Lung (tissue), 12 donors: ENCODE results near the gene OLFM3. TPM values are rescaled to one million over a fixed set of nuclear protein-coding genes. Genes with fewer than 3 reads are reported as not detected.
A peak's percentile ranks its signal among the peaks of the same experiment; 100 is the strongest.

Source experiments
- ATAC-seq: fragments of 200-7000 bp; cut with Tn5 transposase; one replicate; pipeline ENCODE4 v1.9.1; 2020; ENCODE audit warnings: moderate number of reproducible peaks; ENCODE audit not compliant: insufficient read depth, low FRiP score
- DNase-seq, 3 donors: peaks; one replicate each; pipeline ENCODE4 v3.0.0-alpha.2; 2013 to 2017
- H3K27ac ChIP-seq, 2 donors: one replicate each; pipeline ENCODE4 v1.5.1; 2013; ENCODE audit warnings: mild to moderate bottlenecking in 2 of 2, moderate library complexity in 2 of 2, control low read depth in 1 of 2, inconsistent platforms in 1 of 2, low read depth in 1 of 2, low read length in 1 of 2
- H3K27me3 ChIP-seq, 3 donors: one replicate each; pipeline ENCODE4 v1.5.1; 2013; ENCODE audit warnings: low read length in 2 of 3; ENCODE audit not compliant: control insufficient read depth in 3 of 3, insufficient read depth in 3 of 3
- H3K36me3 ChIP-seq, 4 donors: one replicate each; pipeline ENCODE4 v1.5.1; 2013; ENCODE audit warnings: low read length in 4 of 4, mild to moderate bottlenecking in 1 of 4, moderate library complexity in 1 of 4; ENCODE audit not compliant: control insufficient read depth in 4 of 4, insufficient read depth in 4 of 4
- H3K4me1 ChIP-seq, 5 donors: one replicate each; pipeline ENCODE4 v1.5.1; 2013; ENCODE audit warnings: low read length in 5 of 5, mild to moderate bottlenecking in 2 of 5, moderate library complexity in 1 of 5; ENCODE audit not compliant: control insufficient read depth in 5 of 5, insufficient read depth in 5 of 5
- H3K4me3 ChIP-seq: one replicate; pipeline ENCODE4 v1.5.1; 2013; ENCODE audit warnings: mild to moderate bottlenecking, control low read depth, moderate library complexity
- H3K9ac ChIP-seq, 2 donors: one replicate each; pipeline ENCODE4 v1.5.1; 2013; ENCODE audit warnings: low read length in 2 of 2, control low read depth in 1 of 2; ENCODE audit not compliant: insufficient read depth in 1 of 2
- H3K9me3 ChIP-seq, 4 donors: one replicate each; pipeline ENCODE4 v1.5.1; 2013; ENCODE audit warnings: low read length in 3 of 4, mild to moderate bottlenecking in 1 of 4, moderate library complexity in 1 of 4; ENCODE audit not compliant: control insufficient read depth in 4 of 4, insufficient read depth in 3 of 4
- WGBS, 2 donors: extraction: QIAGEN DNeasy Blood & Tissue Kit; methylation state at CpG; one replicate each; pipeline ENCODE4 v1.1.7; 2013; 5-methylcytosine and 5-hydroxymethylcytosine counted together
- polyA plus RNA-seq, 2 donors: library from polyadenylated mRNA; stranded (reverse); fragments of 200-250 nt; gene quantifications; one replicate each; pipeline ENCODE4 v1.2.1, GENCODE V29; 2013
- total RNA-seq, 2 donors: library from RNA; depleted of rRNA in 1 of 2; stranded (reverse); fragments of >200 nt in 1 of 2; gene quantifications; one replicate each; pipeline ENCODE4 v1.2.1, GENCODE V29; 2014 to 2021
- TF ChIP-seq, protein P1 (sequence below): IDR thresholded peaks from 2 replicates; pipeline ENCODE4 v1.5.1; 2012; ENCODE audit warnings: mild to moderate bottlenecking; ENCODE audit errors: control extremely low read depth, extremely low read depth
- donor health status: control.
- donor health status: control.
- donor health status: Bipolar disorder and iron deficiency.
- donor health status: healthy.
- donor health status: DM: yes; HTN: yes; CAD: no.

The OLFM3 gene
- total and polyA plus RNA-seq, 4 donors = 8.1 TPM; not detected in 3

DNA sequence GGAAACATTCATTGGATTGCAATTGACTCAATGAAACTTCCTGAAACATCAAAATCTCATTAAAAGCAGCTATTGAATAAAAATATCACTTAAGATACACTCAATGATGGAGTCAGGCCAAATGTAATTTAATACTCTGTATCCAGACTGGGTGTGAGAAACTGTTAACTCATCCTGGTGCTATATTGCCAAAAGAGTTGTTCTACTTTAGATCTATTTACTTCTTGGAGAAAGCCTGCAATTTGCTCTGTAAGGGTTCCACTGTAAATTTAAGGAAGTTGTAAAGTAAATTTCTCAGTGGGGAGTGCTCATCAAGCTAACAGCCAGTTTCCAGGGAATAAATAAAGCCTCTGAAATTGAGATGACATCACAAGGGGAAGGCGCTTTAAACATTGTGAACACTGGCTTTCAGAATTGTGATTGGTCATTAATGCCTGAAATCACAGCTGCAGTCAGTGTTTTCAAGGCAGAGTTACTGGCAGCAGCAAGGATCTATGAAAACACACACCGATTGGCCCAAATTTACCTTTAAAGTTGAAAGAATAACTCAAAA, 91.4 kb downstream of the OLFM3 start:
- Histone ChIP-seq H3K9ac (no peak overlapping the region), H3K27me3 (no peaks in the 10 kb centered on the region), H3K4me3 (no peak overlapping the region), H3K27ac (no peak overlapping the region), H3K36me3 (no peaks in the 10 kb centered on the region), H3K4me1 (peaks cover 0 to 14% (median 0%) of the 10 kb centered on the region in 5 donors), H3K9me3 (no peaks in the 10 kb centered on the region)
- TF ChIP-seq, protein P1, sequence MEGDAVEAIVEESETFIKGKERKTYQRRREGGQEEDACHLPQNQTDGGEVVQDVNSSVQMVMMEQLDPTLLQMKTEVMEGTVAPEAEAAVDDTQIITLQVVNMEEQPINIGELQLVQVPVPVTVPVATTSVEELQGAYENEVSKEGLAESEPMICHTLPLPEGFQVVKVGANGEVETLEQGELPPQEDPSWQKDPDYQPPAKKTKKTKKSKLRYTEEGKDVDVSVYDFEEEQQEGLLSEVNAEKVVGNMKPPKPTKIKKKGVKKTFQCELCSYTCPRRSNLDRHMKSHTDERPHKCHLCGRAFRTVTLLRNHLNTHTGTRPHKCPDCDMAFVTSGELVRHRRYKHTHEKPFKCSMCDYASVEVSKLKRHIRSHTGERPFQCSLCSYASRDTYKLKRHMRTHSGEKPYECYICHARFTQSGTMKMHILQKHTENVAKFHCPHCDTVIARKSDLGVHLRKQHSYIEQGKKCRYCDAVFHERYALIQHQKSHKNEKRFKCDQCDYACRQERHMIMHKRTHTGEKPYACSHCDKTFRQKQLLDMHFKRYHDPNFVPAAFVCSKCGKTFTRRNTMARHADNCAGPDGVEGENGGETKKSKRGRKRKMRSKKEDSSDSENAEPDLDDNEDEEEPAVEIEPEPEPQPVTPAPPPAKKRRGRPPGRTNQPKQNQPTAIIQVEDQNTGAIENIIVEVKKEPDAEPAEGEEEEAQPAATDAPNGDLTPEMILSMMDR = no peak
- no peak for ATAC-seq
- peak in 2 of 3 donors; percentile 43 to 78 for DNase-seq
- 62 to 74% methylated on average over 2 of the region's 2 CpGs for WGBS, 2 donors

DNA sequence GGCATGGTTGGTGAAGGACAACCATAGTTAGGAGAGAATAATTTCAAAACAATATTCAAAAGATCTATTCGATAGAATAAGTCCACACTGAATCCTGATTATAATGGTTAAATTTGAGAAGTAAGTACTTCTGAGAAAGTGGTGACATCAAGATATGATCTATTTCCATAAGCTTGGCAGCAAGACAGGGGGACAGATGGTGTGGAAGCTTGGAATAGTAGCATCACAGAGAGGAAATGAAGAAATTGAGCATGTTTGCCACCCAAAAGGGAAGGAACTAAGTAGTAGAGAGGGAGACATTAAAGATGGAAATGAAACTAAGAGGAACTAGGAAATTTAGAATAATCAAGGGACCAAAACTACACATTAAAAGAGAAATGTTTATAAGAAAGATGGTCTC, 94.5 kb downstream of the OLFM3 start:
- H3K9ac ChIP-seq = no peak overlapping the region
- TF ChIP-seq, protein P1 = no peak
- no peak for ATAC-seq
- H3K27me3 ChIP-seq = no peaks in the 10 kb centered on the region
- H3K36me3 ChIP-seq = no peaks in the 10 kb centered on the region
- H3K9me3 ChIP-seq = no peaks in the 10 kb centered on the region
- no peak overlapping the region for H3K4me3 ChIP-seq
- no peak overlapping the region for H3K27ac ChIP-seq
- 93 to 97% methylated on average over 1 of the region's 1 CpG for WGBS, 2 donors
- peak in 1 of 3 donors; percentile 18 for DNase-seq
- H3K4me1 ChIP-seq = peaks cover 0 to 14% (median 0%) of the 10 kb centered on the region in 5 donors

DNA sequence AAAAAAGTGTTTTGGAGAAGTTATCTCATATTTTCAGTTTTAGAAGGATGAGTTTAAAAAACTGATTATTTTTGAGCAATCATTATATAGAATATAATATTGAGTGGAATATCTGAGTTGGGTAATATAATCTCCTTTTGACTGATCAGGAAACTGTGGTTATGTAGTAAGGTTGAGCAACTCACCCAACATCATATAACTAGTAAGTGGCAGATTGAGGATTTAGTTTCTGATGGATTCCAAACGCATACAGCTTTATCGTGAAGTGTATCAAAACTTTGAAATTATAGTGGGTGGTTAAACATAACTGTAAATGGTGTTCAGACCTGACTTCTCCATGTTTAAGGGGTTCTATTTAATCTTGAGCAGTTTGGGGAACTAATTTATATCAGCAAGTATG, 98.6 kb downstream of the OLFM3 start:
- WGBS, 2 donors = 59 to 68% methylated on average over 2 of the region's 2 CpGs
- H3K9me3 ChIP-seq = no peaks in the 10 kb centered on the region
- ATAC-seq = no peak

More for the DNA sequence above, 98.6 kb downstream of the OLFM3 start:
- Histone ChIP-seq H3K4me3 (no peak overlapping the region), H3K4me1 (no peaks in the 10 kb centered on the region), H3K27ac (no peak overlapping the region), H3K9ac (no peak overlapping the region), H3K36me3 (no peaks in the 10 kb centered on the region), H3K27me3 (no peaks in the 10 kb centered on the region)
- TF ChIP-seq, protein P1 = no peak
- DNase-seq = no peak
